WI38 (cell line): Measurements from ENCODE around the gene IL13RA1.

Source experiments
- H3K4me3 ChIP-seq: 2 replicates; pipeline ENCODE4 v1.5.1; 2011; ENCODE audit warnings: low read depth, mild to moderate bottlenecking, control low read depth, low read length
- CTCF ChIP-seq: IDR thresholded peaks from 2 replicates; pipeline ENCODE4 v1.5.1; 2012; ENCODE audit warnings: low read depth, mild to moderate bottlenecking, control low read depth, low read length

The IL13RA1 gene

DNA sequence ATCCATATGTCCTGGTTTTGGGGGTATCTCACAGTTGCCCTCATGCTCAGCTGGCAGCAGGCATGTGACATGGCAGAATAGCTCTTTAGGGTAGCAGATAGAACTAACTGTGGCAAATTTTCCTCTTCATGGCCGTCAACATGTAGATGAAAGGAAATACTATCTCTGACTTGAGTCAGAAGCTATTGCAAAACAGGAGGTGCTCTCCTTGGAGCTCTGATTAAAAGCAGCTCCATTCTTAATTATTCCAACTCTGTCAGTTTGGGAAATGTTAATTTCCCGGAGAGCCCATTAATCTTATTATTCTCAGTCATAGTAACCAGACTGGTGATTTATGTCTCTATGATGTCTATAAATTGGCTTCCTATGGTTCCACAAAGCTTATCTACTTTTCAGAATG is 18.2 kb downstream of the IL13RA1 start:
- H3K4me3 ChIP-seq: no peak overlapping the region
- no peak for TF ChIP-seq CTCF

GRCh38 chrX:118751950-118752783 is 24.8 kb downstream of the IL13RA1 start:
- no peak overlapping the region for H3K4me3 ChIP-seq
- no peak for TF ChIP-seq CTCF

DNA sequence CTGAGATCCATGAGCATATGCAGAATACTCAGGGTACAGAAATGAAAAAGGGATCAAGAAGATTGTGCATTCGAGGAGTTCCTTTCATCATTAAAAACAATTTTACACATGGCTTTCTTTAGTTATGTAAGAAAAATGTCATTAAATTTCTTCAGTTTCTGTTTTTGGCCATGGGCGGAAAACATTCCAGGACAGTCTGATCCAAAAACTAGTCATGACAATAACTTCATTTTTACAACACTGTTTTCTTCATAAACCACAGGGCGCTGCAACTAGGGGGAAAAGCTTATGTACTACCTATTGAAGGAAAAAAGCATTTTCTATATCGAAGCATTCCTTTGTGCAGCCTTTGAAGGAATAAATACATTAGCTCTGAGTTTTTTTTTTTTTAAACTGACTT is 28.2 kb downstream of the IL13RA1 start:
- TF ChIP-seq CTCF: no peak
- no peak overlapping the region for H3K4me3 ChIP-seq

DNA sequence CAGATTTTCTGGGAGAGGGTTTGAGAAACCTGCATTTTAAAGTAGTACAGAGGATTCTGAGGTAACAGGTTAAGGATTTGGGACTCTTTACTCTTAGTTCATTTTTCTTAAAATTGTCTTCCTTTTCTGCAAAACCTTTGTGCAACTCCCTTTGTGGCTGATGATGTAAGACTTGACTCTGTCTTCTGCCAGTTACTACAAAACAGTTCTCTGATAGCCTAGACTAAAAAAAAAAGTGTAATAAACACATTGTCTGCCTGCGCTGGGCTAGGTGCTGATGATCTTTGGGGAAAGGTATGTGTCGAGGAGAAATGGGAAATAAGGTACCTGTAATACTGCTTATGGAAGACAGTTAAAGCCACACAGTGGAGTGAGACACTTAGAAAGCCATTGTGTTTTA is 28.7 kb downstream of the IL13RA1 start:
- no peak overlapping the region for H3K4me3 ChIP-seq
- TF ChIP-seq CTCF: no peak

GRCh38 chrX:118758511-118758910 is 31.1 kb downstream of the IL13RA1 start:
- H3K4me3 ChIP-seq: no peak overlapping the region
- TF ChIP-seq CTCF: no peak

GRCh38 chrX:118760025-118760424 is 32.6 kb downstream of the IL13RA1 start:
- H3K4me3 ChIP-seq: no peak overlapping the region
- TF ChIP-seq CTCF: no peak

DNA sequence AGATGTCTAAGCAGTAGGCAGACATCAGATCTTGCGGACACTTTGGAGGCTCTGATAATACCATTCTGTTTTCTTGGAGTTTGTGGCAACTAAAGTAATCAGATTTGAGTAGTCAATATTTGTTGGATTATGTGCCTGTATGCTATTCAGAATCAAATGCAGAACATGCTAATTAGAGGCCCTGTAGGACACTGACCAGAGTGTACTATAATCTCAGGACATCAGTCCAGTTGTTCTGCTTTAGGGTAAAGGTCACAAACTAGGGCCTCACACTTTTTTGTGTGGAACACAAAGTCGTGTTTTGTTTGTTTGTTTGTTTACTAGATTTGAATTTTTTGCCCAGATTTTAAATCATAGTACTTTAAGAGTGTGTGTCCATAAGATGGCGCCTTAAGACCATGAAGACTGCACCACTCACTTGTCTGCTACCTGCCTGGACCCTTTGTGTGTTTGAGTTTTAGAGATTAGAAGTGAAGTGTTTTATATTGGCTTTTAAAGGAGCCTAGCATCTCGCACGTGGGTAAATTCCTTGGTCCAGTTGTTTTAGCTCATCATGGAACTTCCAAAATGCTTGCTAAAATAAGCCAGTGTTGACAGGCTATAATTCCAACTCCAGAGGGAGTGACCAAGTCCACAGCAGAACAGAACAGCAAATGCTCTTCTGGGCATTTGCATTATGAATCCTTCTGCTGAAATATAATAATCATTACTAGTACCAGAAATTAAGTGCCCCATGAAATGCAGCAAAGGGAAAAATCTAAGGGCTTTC is 34.7 kb downstream of the IL13RA1 start:
- no peak for TF ChIP-seq CTCF

More for the DNA sequence above, 34.7 kb downstream of the IL13RA1 start:
- no peak overlapping the region for H3K4me3 ChIP-seq
